Common myeloid progenitor, CD34-positive (primary cell): ENCODE measurements around the gene IL1R1.
A peak's percentile ranks its signal among the peaks of the same experiment; 100 is the strongest.

Experiments
- CTCF ChIA-PET: fragments of 350-600 bp; sonication (Branson Sonifier 250); formaldehyde crosslinking; loops from one replicate; lab custom pipeline; 2021; ENCODE audit warnings: antibody characterized with exemption; lab: Charles Lee
- POLR2A ChIA-PET: fragments of 350-600 bp; sonication (Branson Sonifier 250); formaldehyde crosslinking; loops from one replicate; lab custom pipeline; 2021; ENCODE audit warnings: antibody characterized with exemption; lab: Charles Lee
- DNase-seq, 3 donors: peaks; one replicate each; pipeline versions ENCODE4 v3.0.0 to v3.0.0-alpha.2; 2013
- H3K27ac ChIP-seq, 2 experiments: 1 replicate in 1 of 2; 2 replicates in 1 of 2; pipeline ENCODE4 v1.7.0; 2013; ENCODE audit warnings: inconsistent platforms in 2 of 2, low read length in 2 of 2, mild to moderate bottlenecking in 2 of 2, low read depth in 1 of 2, moderate library complexity in 1 of 2; ENCODE audit not compliant: severe bottlenecking in 2 of 2, insufficient read depth in 1 of 2, poor library complexity in 1 of 2
- H3K27me3 ChIP-seq, 5 experiments: replicated peaks in 2 of 5; 1 replicate in 3 of 5; 2 replicates in 2 of 5; pipeline versions ENCODE4 v1.6.1 to v1.7.0; 2013; ENCODE audit warnings: low read length in 4 of 5, mild to moderate bottlenecking in 2 of 5, moderate library complexity in 2 of 5, inconsistent platforms in 1 of 5; ENCODE audit not compliant: insufficient read depth in 5 of 5, control insufficient read depth in 4 of 5
- H3K36me3 ChIP-seq, 4 experiments: 1 replicate in 2 of 4; 2 replicates in 2 of 4; pipeline versions ENCODE4 v1.6.1 to v1.7.0; 2013; ENCODE audit warnings: low read length in 3 of 4, control low read depth in 1 of 4, mild to moderate bottlenecking in 1 of 4; ENCODE audit not compliant: control insufficient read depth in 4 of 4, insufficient read depth in 4 of 4
- H3K4me1 ChIP-seq, 4 experiments: 1 replicate in 3 of 4; 2 replicates in 1 of 4; pipeline versions ENCODE4 v1.6.1 to v1.7.1; 2013; ENCODE audit warnings: low read length in 3 of 4, mild to moderate bottlenecking in 3 of 4, control low read depth in 1 of 4, inconsistent platforms in 1 of 4, moderate library complexity in 1 of 4; ENCODE audit not compliant: control insufficient read depth in 4 of 4, insufficient read depth in 4 of 4; ENCODE audit errors: control extremely low read depth in 1 of 4
- H3K4me3 ChIP-seq, 7 experiments: 1 replicate in 4 of 7; 2 replicates in 3 of 7; pipeline versions ENCODE4 v1.5.1 to v1.7.0; 2013; ENCODE audit warnings: mild to moderate bottlenecking in 7 of 7, low read length in 6 of 7, moderate library complexity in 6 of 7, inconsistent platforms in 2 of 7, low read depth in 2 of 7, control low read depth in 1 of 7; ENCODE audit not compliant: insufficient read depth in 4 of 7, control insufficient read depth in 1 of 7; ENCODE audit errors: extremely low read depth in 1 of 7
- H3K9me3 ChIP-seq, 5 experiments: 1 replicate in 4 of 5; 2 replicates in 1 of 5; pipeline versions ENCODE4 v1.6.1 to v1.7.1; 2013; ENCODE audit warnings: low read length in 4 of 5, mild to moderate bottlenecking in 2 of 5, inconsistent platforms in 1 of 5, low read depth in 1 of 5, moderate library complexity in 1 of 5; ENCODE audit not compliant: control insufficient read depth in 4 of 5, insufficient read depth in 2 of 5; ENCODE audit errors: control extremely low read depth in 1 of 5
- WGBS: methylation state at CpG from one replicate; pipeline ENCODE4 v1.1.5; 2013; ENCODE audit not compliant: insufficient coverage; 5-methylcytosine and 5-hydroxymethylcytosine counted together

The IL1R1 gene

DNA sequence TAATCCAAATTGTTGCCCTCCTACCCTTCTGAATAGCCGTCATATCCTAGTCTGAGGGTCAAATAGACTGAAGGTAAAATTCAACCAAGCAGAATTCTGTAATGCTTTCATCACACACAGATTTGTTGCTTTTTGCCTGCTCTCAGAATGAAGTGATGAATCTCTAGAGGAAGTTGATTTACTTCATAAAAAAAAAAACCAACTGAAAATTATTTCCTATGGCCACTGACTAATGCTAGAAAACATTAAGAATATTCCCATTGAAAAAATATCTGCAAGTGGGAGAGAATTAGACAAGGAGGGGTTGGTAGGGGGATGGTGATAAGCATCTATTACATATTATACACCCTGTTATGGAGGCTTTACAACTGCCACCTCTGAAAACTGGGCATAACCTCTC lies 42.0 kb downstream of the IL1R1 start:
- DNase-seq = no peak
- WGBS = no CpG with 5 or more reads among the region's 1 CpG
- Histone ChIP-seq H3K4me3 (no peak overlapping the region), H3K27ac (no peak overlapping the region), H3K9me3 (no peaks in the 10 kb centered on the region), H3K36me3 (no peaks in the 10 kb centered on the region), H3K27me3 (peaks cover 0 to 14% (median 0%) of the 10 kb centered on the region in 5 experiments), H3K4me1 (peaks cover 0 to 12% (median 4%) of the 10 kb centered on the region in 4 experiments)
- CTCF ChIA-PET = interaction anchor here (0.7 to 4.1 kb wide), 4 partner anchors 26 to 55 kb away, joined by 3 to 19 read pairs (median 9); no protein-coding TSS in a partner anchor
- POLR2A ChIA-PET = interaction anchor here (0.5 kb wide), 1 partner anchor 41 kb away, joined by 6 read pairs; no protein-coding TSS in a partner anchor

DNA sequence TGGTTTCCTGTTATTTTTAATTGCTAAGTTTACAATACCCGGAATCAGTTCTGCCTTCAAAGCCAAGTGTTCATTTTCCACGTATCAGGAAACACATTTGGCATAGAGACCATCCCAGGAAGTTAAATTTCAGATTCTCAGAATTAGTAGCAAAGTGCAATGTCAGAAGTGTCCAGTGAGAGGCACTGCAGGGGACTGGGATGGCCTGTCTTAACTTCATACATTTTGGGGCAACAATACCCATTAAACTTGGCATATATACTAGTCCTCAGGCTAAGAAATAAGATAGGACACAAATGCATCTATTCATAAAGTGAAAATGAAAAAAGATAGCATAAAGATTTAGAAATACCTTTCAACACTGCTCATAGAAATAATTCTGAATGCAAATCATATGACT lies 42.8 kb downstream of the IL1R1 start:
- WGBS = no CpG with 5 or more reads among the region's 2 CpGs
- DNase-seq = peak; percentile 21 to 27 (median 23)
- H3K4me1 ChIP-seq = peaks cover 0 to 12% (median 4%) of the 10 kb centered on the region in 4 experiments

DNA sequence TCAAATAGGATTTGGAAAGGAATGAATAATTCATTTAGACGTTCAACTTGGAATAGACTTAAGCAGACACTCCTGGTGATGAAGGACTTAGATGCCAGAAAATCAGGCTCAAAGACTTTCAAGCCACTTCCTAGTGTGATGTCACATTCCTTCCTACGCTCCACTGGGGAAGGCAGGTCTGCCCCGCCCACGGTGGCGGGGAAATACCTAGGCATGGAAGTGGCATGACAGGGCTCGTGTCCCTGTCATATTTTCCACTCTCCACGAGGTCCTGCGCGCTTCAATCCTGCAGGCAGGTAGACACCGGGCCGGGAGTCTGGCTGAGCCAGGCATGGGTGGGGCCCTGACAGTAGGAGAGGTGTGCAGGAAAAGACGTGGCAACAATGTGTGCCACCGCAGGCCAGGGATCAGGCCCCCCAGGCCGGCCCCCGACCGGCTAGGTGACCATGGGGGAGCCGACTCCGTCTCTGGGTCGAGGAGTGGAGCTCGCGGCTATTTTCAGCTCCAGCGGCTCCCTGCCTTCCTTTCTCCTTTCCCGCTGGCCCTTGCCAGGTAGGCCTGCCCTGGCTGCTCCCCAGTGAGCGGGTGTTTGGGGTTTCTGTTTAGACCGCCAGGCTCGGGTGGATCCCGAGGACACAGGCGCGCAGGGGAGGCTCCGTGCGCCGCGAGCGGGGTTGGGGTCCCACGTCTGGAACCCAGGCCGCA lies 44.4 kb downstream of the IL1R1 start, which contains the start of gene IL1RL2:
TSS of gene IL1RL2 (plus strand) at position 233 of the 705 bp plus-strand sequence. CDS start 845 bp downstream, outside the sequence.
- H3K36me3 ChIP-seq = no peaks in the 10 kb centered on the region
- WGBS = 77% methylated on average over 29 of the region's 36 CpGs
- H3K4me3 ChIP-seq = peak within 1 kb of the TSS in 6 of 7 experiments; percentile 6 to 75 (median 52)
- CTCF ChIA-PET = interaction anchor here (1.0 to 4.1 kb wide), 6 partner anchors 20 to 53 kb away, joined by 3 to 19 read pairs (median 8); no protein-coding TSS in a partner anchor
- peaks cover 0 to 12% (median 4%) of the 10 kb centered on the region in 4 experiments for H3K4me1 ChIP-seq
- POLR2A ChIA-PET = no interaction called here
- H3K27me3 ChIP-seq = peaks cover 0 to 14% (median 0%) of the 10 kb centered on the region in 5 experiments
- H3K27ac ChIP-seq = no peak within 1 kb of the TSS
- DNase-seq = peak in 1 of 3 donors; percentile 6
- H3K9me3 ChIP-seq = no peaks in the 10 kb centered on the region

More for the DNA sequence above, 42.8 kb downstream of the IL1R1 start:
- Histone ChIP-seq H3K36me3 (no peaks in the 10 kb centered on the region), H3K27me3 (peaks cover 0 to 14% (median 0%) of the 10 kb centered on the region in 5 experiments), H3K9me3 (no peaks in the 10 kb centered on the region), H3K4me3 (no peak overlapping the region), H3K27ac (no peak overlapping the region)
- ChIA-PET POLR2A (no interaction called here), CTCF (interaction anchor here (1.0 to 4.1 kb wide), 4 partner anchors 45 to 179 kb away, joined by 3 to 19 read pairs (median 9); no protein-coding TSS in a partner anchor)

DNA sequence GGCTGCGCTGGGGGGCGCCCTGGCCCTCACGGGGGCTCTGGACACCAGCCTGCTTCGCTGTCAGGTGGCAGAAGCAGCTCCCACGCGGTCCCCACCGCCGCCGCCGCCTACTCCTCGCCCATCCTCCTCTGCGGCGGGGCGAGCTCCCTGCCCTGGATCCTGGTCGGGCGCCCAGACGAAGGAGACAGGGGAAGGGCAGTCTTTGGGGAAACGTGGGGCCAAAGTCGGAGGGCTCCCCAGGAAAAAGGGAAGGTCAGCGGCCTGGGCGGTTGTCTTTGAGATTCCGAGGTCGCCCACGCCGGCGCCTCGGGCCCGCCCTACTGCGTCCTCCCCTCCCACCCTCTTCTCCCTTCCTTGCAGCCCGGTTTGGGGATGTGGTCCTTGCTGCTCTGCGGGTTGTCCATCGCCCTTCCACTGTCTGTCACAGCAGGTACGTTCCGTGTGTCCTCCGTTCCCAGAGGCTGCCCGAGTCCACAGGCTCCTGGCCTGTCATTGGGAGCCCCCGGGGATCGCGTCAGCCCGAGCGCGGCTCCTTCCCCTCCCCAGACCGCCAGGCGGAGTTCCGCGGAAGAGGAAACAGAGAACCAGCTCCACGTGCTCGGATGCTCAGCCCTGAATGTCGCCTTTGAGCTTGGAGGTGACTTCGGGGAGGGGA lies 45.1 kb downstream of the IL1R1 start:
- ChIA-PET CTCF (interaction anchor here (1.0 to 1.7 kb wide), 5 partner anchors 17 to 52 kb away, joined by 3 to 11 read pairs (median 4); no protein-coding TSS in a partner anchor), POLR2A (interaction anchor here (0.7 kb wide), 1 partner anchor 50 kb away, joined by 3 read pairs; no protein-coding TSS in a partner anchor)
- Histone ChIP-seq H3K36me3 (no peaks in the 10 kb centered on the region), H3K9me3 (no peaks in the 10 kb centered on the region), H3K27ac (no peak overlapping the region), H3K4me1 (peaks cover 0 to 12% (median 4%) of the 10 kb centered on the region in 4 experiments), H3K4me3 (peak overlapping the region in 6 of 7 experiments; percentile 6 to 75 (median 52)), H3K27me3 (peaks cover 0 to 14% (median 0%) of the 10 kb centered on the region in 5 experiments)
- WGBS = 8% methylated on average over 24 of the region's 50 CpGs
- peak; percentile 36 to 52 (median 49) for DNase-seq

DNA sequence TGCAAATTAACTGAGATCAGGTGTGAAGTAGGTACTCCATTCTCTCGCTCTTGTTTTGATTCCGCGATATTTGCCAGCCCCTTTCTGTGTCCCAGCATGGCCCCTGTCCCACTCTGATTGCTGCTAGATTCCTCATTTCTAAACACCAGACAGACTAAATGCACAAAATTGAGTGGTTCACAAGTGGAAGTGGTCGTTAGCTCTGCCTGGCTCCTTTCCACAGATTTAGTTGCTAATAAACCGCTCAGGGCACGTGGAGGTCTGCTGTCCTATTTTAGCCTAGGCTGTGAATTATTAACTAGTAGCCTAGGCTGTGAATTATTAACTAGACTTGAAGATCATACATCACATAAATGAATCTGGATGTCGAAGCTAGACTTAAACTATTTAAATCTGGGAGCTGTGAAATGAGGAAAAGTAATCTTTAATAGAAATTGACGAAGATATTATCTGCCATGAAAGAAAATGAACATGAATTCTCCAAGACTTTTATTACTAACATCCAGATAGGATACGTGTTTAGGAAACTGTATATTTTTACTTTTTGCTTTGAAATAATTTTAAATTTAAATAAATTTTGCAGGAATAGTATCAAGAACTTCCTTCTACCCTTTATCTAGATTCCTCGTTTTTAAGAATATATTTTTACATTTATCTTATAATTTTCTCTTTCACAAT lies 48.0 kb downstream of the IL1R1 start:
- Histone ChIP-seq H3K27me3 (peaks cover 0 to 14% (median 0%) of the 10 kb centered on the region in 5 experiments), H3K36me3 (no peaks in the 10 kb centered on the region), H3K27ac (no peak overlapping the region), H3K4me3 (no peak overlapping the region), H3K9me3 (no peaks in the 10 kb centered on the region), H3K4me1 (peaks cover 0 to 9% (median 4%) of the 10 kb centered on the region in 4 experiments)
- 95% methylated on average over 4 of the region's 10 CpGs for WGBS
- POLR2A ChIA-PET = interaction anchor here (0.7 kb wide), 1 partner anchor 689 kb away, joined by 3 read pairs; no protein-coding TSS in a partner anchor
- DNase-seq = no peak
- CTCF ChIA-PET = no interaction called here

DNA sequence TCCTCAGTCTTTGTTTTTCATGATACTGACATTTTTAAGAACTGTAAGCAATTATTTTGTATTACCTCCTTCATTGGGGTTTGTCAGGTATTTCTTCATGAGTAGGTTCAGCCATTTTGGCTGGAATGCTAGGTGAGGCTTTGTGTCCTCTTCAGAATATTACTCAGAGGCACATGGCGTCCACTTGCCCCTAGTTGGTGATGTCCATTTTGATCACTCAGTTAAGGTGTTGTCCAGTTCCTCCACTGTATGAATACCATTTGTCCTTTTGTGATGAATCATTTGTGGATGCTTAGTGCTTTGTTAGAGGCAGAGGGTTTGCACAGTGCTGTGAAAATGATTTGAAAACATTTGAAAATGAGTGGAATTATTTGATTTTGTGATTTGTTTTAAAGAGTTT lies 49.0 kb downstream of the IL1R1 start:
- no peak overlapping the region for H3K4me3 ChIP-seq
- H3K27ac ChIP-seq = no peak overlapping the region
- H3K36me3 ChIP-seq = no peaks in the 10 kb centered on the region
- H3K4me1 ChIP-seq = peaks cover 0 to 9% (median 4%) of the 10 kb centered on the region in 4 experiments
- ChIA-PET CTCF (interaction anchor here (1.3 kb wide), 1 partner anchor 49 kb away, joined by 4 read pairs; no protein-coding TSS in a partner anchor), POLR2A (no interaction called here)
- DNase-seq = no peak
- no peaks in the 10 kb centered on the region for H3K9me3 ChIP-seq
- H3K27me3 ChIP-seq = peaks cover 0 to 14% (median 0%) of the 10 kb centered on the region in 5 experiments
- WGBS = no CpG with 5 or more reads among the region's 1 CpG
